Esophagus squamous epithelium (tissue), 5 donors: ENCODE measurements around the gene RSRC2. TPM values are rescaled to one million over a fixed set of nuclear protein-coding genes. Genes with fewer than 3 reads are reported as not detected.
A peak's percentile ranks its signal among the peaks of the same experiment; 100 is the strongest.
"Not testable (repeated sequence)": the region's sequence is repeated elsewhere in the genome, so short reads cannot be mapped to it uniquely, and the experiment has no call there.

Source experiments
- DNase-seq: peaks from one replicate; lab custom pipeline; 2025; lab: John Stamatoyannopoulos, UW
- H3K27ac ChIP-seq, 4 donors: fragments of 200-600 bp; sonication (generic); one replicate each; pipeline ENCODE4 v1.5.1; 2016 to 2019; ENCODE audit warnings: mild to moderate bottlenecking in 1 of 4
- H3K27me3 ChIP-seq, 4 donors: fragments of 200-600 bp; sonication (generic); 1 replicate in 3 of 4; 2 replicates in 1 of 4; pipeline versions ENCODE4 v1.5.1 to v1.6.0; 2017 to 2021; ENCODE audit warnings: antibody characterized with exemption in 1 of 4
- H3K36me3 ChIP-seq, 3 donors: fragments of 200-600 bp; sonication (generic); one replicate each; pipeline ENCODE4 v1.5.1; 2016 to 2019
- H3K4me1 ChIP-seq, 3 donors: fragments of 200-600 bp; sonication (generic); one replicate each; pipeline ENCODE4 v1.5.1; 2017 to 2019
- H3K4me3 ChIP-seq, 4 donors: fragments of 200-600 bp; sonication (generic); 1 replicate in 3 of 4; 2 replicates in 1 of 4; pipeline ENCODE4 v1.5.1; 2016 to 2019; ENCODE audit warnings: mild to moderate bottlenecking in 2 of 4, moderate library complexity in 1 of 4
- H3K9me3 ChIP-seq, 3 donors: fragments of 200-600 bp; sonication (generic); one replicate each; pipeline ENCODE4 v1.5.1; 2016 to 2019
- CTCF ChIP-seq, 6 experiments: fragments of 450-650 bp in 4 of 6; fragments of 200-600 bp in 2 of 6; sonication (generic) in 2 of 6; IDR thresholded peaks; one replicate each; pipeline ENCODE4 v1.5.1; 2016 to 2019; ENCODE audit warnings: antibody characterized with exemption in 6 of 6, mild to moderate bottlenecking in 4 of 6, moderate library complexity in 4 of 6
- POLR2A ChIP-seq, 4 donors: fragments of 450-650 bp; IDR thresholded peaks; one replicate each; pipeline ENCODE4 v1.6.1; 2017; ENCODE audit warnings: antibody characterized with exemption in 4 of 4, mild to moderate bottlenecking in 4 of 4, moderate library complexity in 3 of 4
- WGBS, 2 donors: methylation state at CpG; one replicate each; pipeline ENCODE4 v1.1.5; 2018; 5-methylcytosine and 5-hydroxymethylcytosine counted together
- intact Hi-C: fragments of 100-400 bp; cut with DNase I; formaldehyde crosslinking; loops from one replicate; pipeline ENCODE4 v1.15.0; 2022
- total RNA-seq, 4 donors: library from RNA; depleted of rRNA; stranded (reverse); fragments of >200 nt; gene quantifications; one replicate each; pipeline ENCODE4 v1.1.0, GENCODE V29; 2016
- donor health status: DM: yes; HTN: yes; CAD: no.

The RSRC2 gene
- total RNA-seq, 4 donors from 2014 or later = 40.9 to 78.6 (median 63.8) TPM

- no peaks in the 10 kb centered on the region for H3K27me3 ChIP-seq
- H3K9me3 ChIP-seq = no peaks in the 10 kb centered on the region
- peak overlapping the region; percentile 33 to 76 (median 60) for H3K27ac ChIP-seq
- DNase-seq = no peak
- intact Hi-C loops = loop anchor here (2.0 kb wide), 1 partner anchor 76 kb away; no protein-coding TSS in a partner anchor
- WGBS, 2 donors = 81 to 83% methylated on average over 2 of the region's 2 CpGs
- TF ChIP-seq POLR2A (IDR thresholded peaks at IDR 0.05) = no peak
- no peak for TF ChIP-seq CTCF (IDR thresholded peaks at IDR 0.05)
- peaks cover 4 to 14% (median 4%) of the 10 kb centered on the region in 3 donors for H3K4me1 ChIP-seq
- peaks cover 8 to 72% (median 23%) of the 10 kb centered on the region in 3 donors for H3K36me3 ChIP-seq
- H3K4me3 ChIP-seq = no peak overlapping the region
Observed at GRCh38 chr12:122474324-122474716, 52.4 kb downstream of the RSRC2 start.

- Histone ChIP-seq H3K27me3 (no peaks in the 10 kb centered on the region), H3K9me3 (no peaks in the 10 kb centered on the region), H3K27ac (peak overlapping the region; percentile 33 to 76 (median 68)), H3K4me3 (no peak overlapping the region), H3K4me1 (peaks cover 4 to 15% (median 4%) of the 10 kb centered on the region in 3 donors), H3K36me3 (peaks cover 8 to 66% (median 17%) of the 10 kb centered on the region in 3 donors)
- intact Hi-C loops = loop anchor here (2.0 kb wide), 1 partner anchor 75 kb away; no protein-coding TSS in a partner anchor
- 66 to 73% methylated on average over 13 to 15 of the region's 19 CpGs for WGBS, 2 donors
- no peak for TF ChIP-seq POLR2A (IDR thresholded peaks at IDR 0.05)
- TF ChIP-seq CTCF (IDR thresholded peaks at IDR 0.05) = no peak
- DNase-seq = no peak
Observed at GRCh38 chr12:122473543-122474323, 53.0 kb downstream of the RSRC2 start.

GRCh38 chr12:122471324-122472226 lies 55.2 kb downstream of the RSRC2 start:
- peaks cover 8 to 45% (median 11%) of the 10 kb centered on the region in 3 donors for H3K36me3 ChIP-seq
- H3K4me1 ChIP-seq = peaks cover 4 to 34% (median 4%) of the 10 kb centered on the region in 3 donors
- DNase-seq = no peak
- peak; percentile 24 to 90 (median 78) for TF ChIP-seq CTCF (IDR thresholded peaks at IDR 0.05)
- no peak for TF ChIP-seq POLR2A (IDR thresholded peaks at IDR 0.05)
- 37 to 39% methylated on average over 3 of the region's 3 CpGs for WGBS, 2 donors
- no peaks in the 10 kb centered on the region for H3K9me3 ChIP-seq
- H3K4me3 ChIP-seq = no peak overlapping the region
- intact Hi-C loops = no loop called here
- H3K27ac ChIP-seq = peak overlapping the region; percentile 71 to 83 (median 76)
- H3K27me3 ChIP-seq = no peaks in the 10 kb centered on the region

GRCh38 chr12:122470576-122470975 lies 56.2 kb downstream of the RSRC2 start:
- DNase-seq, H3K4me3 ChIP-seq, H3K9me3 ChIP-seq, intact Hi-C loops, H3K27me3 ChIP-seq: not testable (repeated sequence)
- WGBS, 2 donors = 92 to 100% methylated on average over 2 to 7 of the region's 7 CpGs
- peaks cover 4 to 36% (median 4%) of the 10 kb centered on the region in 3 donors for H3K4me1 ChIP-seq
- H3K36me3 ChIP-seq = peaks cover under 1 to 35% (median 5%) of the 10 kb centered on the region in 3 donors
- H3K27ac ChIP-seq = peak overlapping the region in 3 of 4 donors; percentile 71 to 83 (median 73)

- H3K4me3 ChIP-seq, DNase-seq, H3K9me3 ChIP-seq, intact Hi-C loops, H3K27me3 ChIP-seq: not testable (repeated sequence)
- H3K36me3 ChIP-seq = peaks cover 0 to 28% (median 5%) of the 10 kb centered on the region in 3 donors
- H3K4me1 ChIP-seq = peaks cover 4 to 39% (median 4%) of the 10 kb centered on the region in 3 donors
- H3K27ac ChIP-seq = peak overlapping the region in 2 of 4 donors; percentile 0 to 45
- 82 to 83% methylated on average over 6 of the region's 6 CpGs for WGBS, 2 donors
Observed at GRCh38 chr12:122469856-122470255, 56.9 kb downstream of the RSRC2 start.
